ENCODE measurements around the gene UGT1A6. TPM values are rescaled to one million over a fixed set of nuclear protein-coding genes. Genes with fewer than 3 reads are reported as not detected.

Gene UGT1A6
- total and polyA plus RNA-seq, 2 donors (not counting 3 experiments of a cell fraction or from before 2014, with no cell fraction given) = not detected

DNA sequence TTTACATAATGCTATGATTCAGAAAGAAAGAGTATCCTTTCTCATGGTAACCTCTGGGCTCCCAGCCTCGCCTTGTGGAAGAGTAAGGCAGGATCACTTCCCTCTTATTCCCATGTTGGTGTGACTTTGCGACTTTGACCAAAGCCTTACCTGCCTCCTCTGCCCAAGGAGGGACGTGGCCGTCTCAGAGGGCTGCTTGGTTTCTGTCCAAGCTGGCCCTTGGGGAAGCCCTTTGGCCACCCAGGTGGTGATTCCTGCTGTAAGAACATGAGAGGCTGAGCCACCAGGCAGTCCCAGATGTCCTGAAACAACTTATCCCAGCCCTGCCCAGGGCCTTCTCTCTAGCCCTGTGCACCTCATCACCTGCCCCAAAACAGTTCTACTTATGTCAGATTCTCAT is 6.0 kb downstream of the UGT1A6 start:
- Histone ChIP-seq H3K79me2 (ENCODE audit: control insufficient read depth, insufficient read depth, low read length) (no peaks in the 10 kb centered on the region), H3K36me3 (ENCODE audit: control insufficient read depth in 2 of 2, extremely low read depth in 1 of 2, insufficient read depth in 2 of 2, low read length in 2 of 2) (no peaks in the 10 kb centered on the region), H3K27me3 (ENCODE audit: control insufficient read depth in 2 of 2, insufficient read depth in 2 of 2, low read length in 2 of 2) (no peaks in the 10 kb centered on the region), H3K4me1 (ENCODE audit: control insufficient read depth, extremely low read depth, insufficient read depth, low read length) (peaks cover 4% of the 10 kb centered on the region), H4K20me1 (replicated peaks; ENCODE audit: control insufficient read depth, extremely low read depth, insufficient read depth, low read length) (no peaks in the 10 kb centered on the region), H3K4me2 (ENCODE audit: insufficient read depth, low read length) (no peak overlapping the region), H3K4me3 (replicated peaks in 1 of 3; ENCODE audit: insufficient read depth in 1 of 3, low read depth in 1 of 3, low read length in 3 of 3) (no peak overlapping the region), H3K9me1 (replicated peaks; ENCODE audit: control insufficient read depth, extremely low read depth, insufficient read depth, low read length) (no peaks in the 10 kb centered on the region), H2AFZ (ENCODE audit: low read depth, low read length) (no peak overlapping the region), H3K9ac (replicated peaks; ENCODE audit: extremely low read depth, insufficient read depth, low read length) (no peak overlapping the region), H3K27ac (ENCODE audit: insufficient read depth, low read depth, low read length) (no peak overlapping the region), H3K9me3 (replicated peaks; ENCODE audit: control insufficient read depth, insufficient read depth, low read length) (no peaks in the 10 kb centered on the region)
- ChIA-PET CTCF (interaction anchor here (1.5 to 3.5 kb wide), 2 partner anchors 13 to 212 kb away, joined by 3 to 14 read pairs; partner anchors contain the start of gene UGT1A5), POLR2A (no interaction called here)
- intact Hi-C loops (cut with micrococcal nuclease) (no loop called here), dilution Hi-C loops (cut with MboI; ENCODE audit: extremely low pct_ligation_motif_present, low sequenced_read_pairs) (no loop called here)
- DNase-seq (ENCODE audit: low read depth, low spot score) (no peak), FAIRE-seq (no peak)
- no TSS peak for BruUV-seq (replicated peaks)
- TF ChIP-seq, protein P1, sequence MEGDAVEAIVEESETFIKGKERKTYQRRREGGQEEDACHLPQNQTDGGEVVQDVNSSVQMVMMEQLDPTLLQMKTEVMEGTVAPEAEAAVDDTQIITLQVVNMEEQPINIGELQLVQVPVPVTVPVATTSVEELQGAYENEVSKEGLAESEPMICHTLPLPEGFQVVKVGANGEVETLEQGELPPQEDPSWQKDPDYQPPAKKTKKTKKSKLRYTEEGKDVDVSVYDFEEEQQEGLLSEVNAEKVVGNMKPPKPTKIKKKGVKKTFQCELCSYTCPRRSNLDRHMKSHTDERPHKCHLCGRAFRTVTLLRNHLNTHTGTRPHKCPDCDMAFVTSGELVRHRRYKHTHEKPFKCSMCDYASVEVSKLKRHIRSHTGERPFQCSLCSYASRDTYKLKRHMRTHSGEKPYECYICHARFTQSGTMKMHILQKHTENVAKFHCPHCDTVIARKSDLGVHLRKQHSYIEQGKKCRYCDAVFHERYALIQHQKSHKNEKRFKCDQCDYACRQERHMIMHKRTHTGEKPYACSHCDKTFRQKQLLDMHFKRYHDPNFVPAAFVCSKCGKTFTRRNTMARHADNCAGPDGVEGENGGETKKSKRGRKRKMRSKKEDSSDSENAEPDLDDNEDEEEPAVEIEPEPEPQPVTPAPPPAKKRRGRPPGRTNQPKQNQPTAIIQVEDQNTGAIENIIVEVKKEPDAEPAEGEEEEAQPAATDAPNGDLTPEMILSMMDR (IDR thresholded peaks at IDR 0.05; ENCODE audit: extremely low read depth in 1 of 2, insufficient read depth in 1 of 2, low read depth in 1 of 2, low read length in 2 of 2) = no peak
- TF ChIP-seq FOS (IDR thresholded peaks at IDR 0.05; ENCODE audit: borderline replicate concordance, insufficient read depth, low read length) (no peak), POLR2AphosphoS5 (IDR thresholded peaks at IDR 0.05; ENCODE audit: insufficient read depth, low read depth, low read length) (no peak), POLR2A (IDR thresholded peaks at IDR 0.05; ENCODE audit: low read depth, low read length) (no peak), EZH2 (IDR thresholded peaks at IDR 0.05; ENCODE audit: borderline replicate concordance, low read depth, low read length, severe bottlenecking) (no peak), GATA2 (IDR thresholded peaks at IDR 0.05; ENCODE audit: insufficient read depth, insufficient read length, low read depth, low read length) (no peak), JUN (IDR thresholded peaks at IDR 0.05; ENCODE audit: borderline replicate concordance, insufficient read depth, insufficient read length, low read depth) (no peak), MYC (IDR thresholded peaks at IDR 0.05; ENCODE audit: low read depth, low read length) (no peak)
- TF ChIP-seq, protein P2, sequence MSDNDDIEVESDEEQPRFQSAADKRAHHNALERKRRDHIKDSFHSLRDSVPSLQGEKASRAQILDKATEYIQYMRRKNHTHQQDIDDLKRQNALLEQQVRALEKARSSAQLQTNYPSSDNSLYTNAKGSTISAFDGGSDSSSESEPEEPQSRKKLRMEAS (IDR thresholded peaks at IDR 0.05; ENCODE audit: insufficient read depth, insufficient read length) = no peak
